Measurements from ENCODE around the gene RFPL1.

RFPL1 gene

GRCh38 chr22:29479417-29480261 is 41.3 kb downstream of the RFPL1 start, which contains the start of gene NEFH:
TSS of gene NEFH (plus strand) at chr22:29480218. CDS start at chr22:29480263, 45 bp downstream.
- DNase-seq: no peak

GRCh38 chr22:29480262-29480511 is 41.8 kb downstream of the RFPL1 start:
- DNase-seq: no peak

- DNase-seq: no peak
Measured at GRCh38 chr22:29480512-29481264, 42.3 kb downstream of the RFPL1 start.

GRCh38 chr22:29481265-29482000 is 43.0 kb downstream of the RFPL1 start:
- DNase-seq: no peak

DNA sequence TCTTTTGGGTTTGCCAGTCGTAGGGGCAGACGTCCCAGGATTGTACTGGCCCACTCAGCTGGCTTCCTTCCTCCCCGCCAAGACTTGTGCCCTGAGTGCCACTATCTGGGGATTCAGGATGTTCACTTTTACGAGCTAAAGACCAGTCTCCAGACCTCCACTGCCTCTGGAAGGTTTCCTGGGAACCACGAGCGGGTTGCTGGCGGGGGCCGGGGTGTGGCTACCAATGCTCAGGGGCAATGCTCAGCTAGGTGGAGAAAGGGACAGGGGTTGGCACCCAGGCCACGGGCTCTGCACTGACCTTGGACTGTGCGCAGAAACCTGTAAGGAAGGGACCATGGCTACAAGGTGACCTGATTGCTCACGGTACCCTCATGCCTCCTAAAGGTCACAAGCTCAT is 43.9 kb downstream of the RFPL1 start:
- DNase-seq: no peak

GRCh38 chr22:29482726-29483125 is 44.3 kb downstream of the RFPL1 start:
- DNase-seq: no peak

- DNase-seq: no peak
Measured at GRCh38 chr22:29483254-29483653, 44.9 kb downstream of the RFPL1 start.

DNA sequence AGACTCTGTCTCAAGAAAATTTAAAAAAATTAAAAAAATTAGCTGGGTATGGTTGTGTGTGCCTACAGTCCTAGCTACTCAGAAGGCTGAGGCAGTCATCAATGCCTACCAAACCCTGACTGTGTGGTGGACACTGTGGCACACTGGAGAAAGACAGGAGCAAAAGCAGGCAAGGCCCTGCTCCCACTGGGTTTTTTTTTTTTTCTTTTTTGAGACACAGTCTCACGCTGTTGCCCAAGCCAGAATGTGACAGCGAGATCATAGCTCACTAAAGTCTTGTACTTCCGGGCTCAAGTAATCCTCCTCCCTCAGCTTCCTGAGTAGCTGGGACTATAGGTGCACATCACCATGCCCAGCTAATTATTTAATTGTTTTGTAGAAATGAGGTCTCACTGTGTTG is 46.3 kb downstream of the RFPL1 start:
- DNase-seq: no peak

DNA sequence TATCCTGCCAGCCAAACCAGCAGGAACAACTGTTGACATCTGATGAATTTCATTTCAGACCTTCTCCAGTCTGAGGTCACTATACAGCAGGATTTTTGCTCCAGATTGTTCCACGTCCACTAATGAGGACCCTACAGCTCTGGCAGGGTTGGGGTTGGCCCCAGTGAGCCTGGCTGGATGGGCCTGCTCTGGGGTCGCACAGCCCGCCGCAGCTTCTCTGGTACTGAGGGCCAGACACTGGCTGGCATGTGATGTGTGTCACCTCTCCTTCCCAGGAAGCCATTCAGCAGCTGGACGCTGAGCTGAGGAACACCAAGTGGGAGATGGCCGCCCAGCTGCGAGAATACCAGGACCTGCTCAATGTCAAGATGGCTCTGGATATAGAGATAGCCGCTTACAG is 47.1 kb downstream of the RFPL1 start:
- DNase-seq: no peak

DNA sequence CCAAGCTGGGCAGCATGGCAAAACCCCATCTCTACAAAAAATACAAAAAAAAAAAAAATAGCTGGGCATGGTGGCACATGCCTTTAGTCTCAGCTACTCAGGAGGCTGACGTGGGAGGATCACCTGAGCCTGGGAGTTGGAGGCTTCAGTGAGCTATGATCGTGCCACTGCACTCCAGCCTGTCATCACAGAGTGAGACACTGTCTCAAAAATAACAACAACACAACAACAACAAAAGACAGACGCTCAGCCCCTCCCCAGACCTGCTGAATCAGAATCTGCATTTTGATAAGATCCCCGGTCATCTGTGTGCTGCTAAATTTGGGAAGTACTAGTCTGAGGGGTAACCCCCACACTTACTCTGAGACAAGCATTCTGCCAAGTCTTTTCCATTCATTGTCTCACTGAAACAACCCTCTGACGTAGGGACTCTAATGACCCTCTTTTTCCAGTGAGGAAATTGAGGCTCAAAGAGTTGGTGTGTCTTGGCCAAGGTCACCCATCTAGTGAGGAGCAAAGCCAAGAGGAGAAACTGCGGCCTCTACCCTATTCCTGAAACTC is 49.1 kb downstream of the RFPL1 start:
- DNase-seq: no peak

DNA sequence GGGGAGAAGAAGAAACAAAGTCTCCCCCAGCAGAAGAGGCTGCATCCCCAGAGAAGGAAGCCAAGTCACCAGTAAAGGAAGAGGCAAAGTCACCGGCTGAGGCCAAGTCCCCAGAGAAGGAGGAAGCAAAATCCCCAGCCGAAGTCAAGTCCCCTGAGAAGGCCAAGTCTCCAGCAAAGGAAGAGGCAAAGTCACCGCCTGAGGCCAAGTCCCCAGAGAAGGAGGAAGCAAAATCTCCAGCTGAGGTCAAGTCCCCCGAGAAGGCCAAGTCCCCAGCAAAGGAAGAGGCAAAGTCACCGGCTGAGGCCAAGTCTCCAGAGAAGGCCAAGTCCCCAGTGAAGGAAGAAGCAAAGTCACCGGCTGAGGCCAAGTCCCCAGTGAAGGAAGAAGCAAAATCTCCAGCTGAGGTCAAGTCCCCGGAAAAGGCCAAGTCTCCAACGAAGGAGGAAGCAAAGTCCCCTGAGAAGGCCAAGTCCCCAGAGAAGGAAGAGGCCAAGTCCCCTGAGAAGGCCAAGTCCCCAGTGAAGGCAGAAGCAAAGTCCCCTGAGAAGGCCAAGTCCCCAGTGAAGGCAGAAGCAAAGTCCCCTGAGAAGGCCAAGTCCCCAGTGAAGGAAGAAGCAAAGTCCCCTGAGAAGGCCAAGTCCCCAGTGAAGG is 50.9 kb downstream of the RFPL1 start:
- peak; percentile 16 to 28 for DNase-seq

GRCh38 chr22:29491012-29491411 is 52.6 kb downstream of the RFPL1 start:
- DNase-seq: no peak
